MM.1S (cell line): ENCODE results near the gene SUPT20HL2.

Experiments used
- EZH2 ChIP-seq: fragments of 300-600 bp; sonication (generic); optimal IDR thresholded peaks from 2 replicates; pipeline ENCODE3; 2017; ENCODE audit warnings: low read depth, mild to moderate bottlenecking, antibody characterized with exemption, low read length, mixed read lengths
- TF ChIP-seq, protein P1 (sequence below): fragments of 300-600 bp; sonication (generic); IDR thresholded peaks from 2 replicates; pipeline ENCODE4 v1.5.1; 2016; ENCODE audit warnings: antibody characterized with exemption, low read length, mixed read lengths

GRCh38 chrX:24301060-24301459 lies 12.8 kb downstream of the SUPT20HL2 start:
- TF ChIP-seq, protein P1, sequence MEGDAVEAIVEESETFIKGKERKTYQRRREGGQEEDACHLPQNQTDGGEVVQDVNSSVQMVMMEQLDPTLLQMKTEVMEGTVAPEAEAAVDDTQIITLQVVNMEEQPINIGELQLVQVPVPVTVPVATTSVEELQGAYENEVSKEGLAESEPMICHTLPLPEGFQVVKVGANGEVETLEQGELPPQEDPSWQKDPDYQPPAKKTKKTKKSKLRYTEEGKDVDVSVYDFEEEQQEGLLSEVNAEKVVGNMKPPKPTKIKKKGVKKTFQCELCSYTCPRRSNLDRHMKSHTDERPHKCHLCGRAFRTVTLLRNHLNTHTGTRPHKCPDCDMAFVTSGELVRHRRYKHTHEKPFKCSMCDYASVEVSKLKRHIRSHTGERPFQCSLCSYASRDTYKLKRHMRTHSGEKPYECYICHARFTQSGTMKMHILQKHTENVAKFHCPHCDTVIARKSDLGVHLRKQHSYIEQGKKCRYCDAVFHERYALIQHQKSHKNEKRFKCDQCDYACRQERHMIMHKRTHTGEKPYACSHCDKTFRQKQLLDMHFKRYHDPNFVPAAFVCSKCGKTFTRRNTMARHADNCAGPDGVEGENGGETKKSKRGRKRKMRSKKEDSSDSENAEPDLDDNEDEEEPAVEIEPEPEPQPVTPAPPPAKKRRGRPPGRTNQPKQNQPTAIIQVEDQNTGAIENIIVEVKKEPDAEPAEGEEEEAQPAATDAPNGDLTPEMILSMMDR: no peak
- no peak for TF ChIP-seq EZH2
